OCI-LY3 (cell line): ENCODE results near the gene MMP17.

Experiments used
- EZH2phosphoT487 ChIP-seq: fragments of 200-600 bp; shearing (Covaris generic); IDR thresholded peaks from 2 replicates; pipeline ENCODE4 v1.6.1; 2018; ENCODE audit warnings: antibody characterized with exemption, mixed run types, low read depth
- TF ChIP-seq, protein P1 (sequence below): fragments of 200-600, 300-600 bp; sonication (generic); IDR thresholded peaks from 2 replicates; pipeline ENCODE4 v1.5.1; 2014; ENCODE audit warnings: antibody characterized with exemption, low read length, low read depth

DNA sequence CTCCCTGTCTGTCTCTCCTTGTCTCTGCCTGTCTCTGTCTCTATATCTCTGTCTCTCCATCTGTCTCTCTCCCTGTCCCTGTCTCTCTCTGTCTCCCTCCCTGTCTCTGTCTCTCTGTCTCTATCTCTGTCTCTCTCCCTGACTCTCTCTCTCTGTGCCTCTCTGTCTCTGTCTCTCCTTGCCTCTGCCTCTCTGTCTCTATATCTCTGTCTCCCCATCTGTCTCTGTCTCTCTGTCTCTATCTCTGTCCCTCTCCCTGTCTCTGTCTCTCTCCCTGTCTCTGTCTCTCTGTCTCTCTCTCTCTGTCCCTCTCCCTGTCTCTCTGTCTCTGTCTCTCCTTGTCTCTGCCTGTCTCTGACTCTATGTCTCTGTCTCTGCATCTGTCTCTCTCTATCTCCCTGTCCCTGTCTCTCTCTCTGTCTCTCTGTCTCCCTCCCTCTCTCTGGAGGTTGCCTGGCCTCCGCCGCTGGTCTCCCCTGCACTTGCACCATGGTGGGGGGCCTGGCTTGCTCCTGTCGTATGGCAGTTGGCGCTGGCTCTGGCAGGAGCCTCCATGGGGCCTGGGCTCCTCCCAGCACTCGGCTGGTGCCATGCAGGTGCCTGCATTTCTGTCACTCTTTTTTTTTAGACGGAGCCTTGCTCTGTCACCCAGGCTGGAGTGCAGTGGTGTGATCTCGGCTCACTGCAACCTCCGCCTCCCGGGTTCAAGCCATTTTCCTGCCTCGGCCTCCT, 28.3 kb downstream of the MMP17 start:
- TF ChIP-seq, protein P1, sequence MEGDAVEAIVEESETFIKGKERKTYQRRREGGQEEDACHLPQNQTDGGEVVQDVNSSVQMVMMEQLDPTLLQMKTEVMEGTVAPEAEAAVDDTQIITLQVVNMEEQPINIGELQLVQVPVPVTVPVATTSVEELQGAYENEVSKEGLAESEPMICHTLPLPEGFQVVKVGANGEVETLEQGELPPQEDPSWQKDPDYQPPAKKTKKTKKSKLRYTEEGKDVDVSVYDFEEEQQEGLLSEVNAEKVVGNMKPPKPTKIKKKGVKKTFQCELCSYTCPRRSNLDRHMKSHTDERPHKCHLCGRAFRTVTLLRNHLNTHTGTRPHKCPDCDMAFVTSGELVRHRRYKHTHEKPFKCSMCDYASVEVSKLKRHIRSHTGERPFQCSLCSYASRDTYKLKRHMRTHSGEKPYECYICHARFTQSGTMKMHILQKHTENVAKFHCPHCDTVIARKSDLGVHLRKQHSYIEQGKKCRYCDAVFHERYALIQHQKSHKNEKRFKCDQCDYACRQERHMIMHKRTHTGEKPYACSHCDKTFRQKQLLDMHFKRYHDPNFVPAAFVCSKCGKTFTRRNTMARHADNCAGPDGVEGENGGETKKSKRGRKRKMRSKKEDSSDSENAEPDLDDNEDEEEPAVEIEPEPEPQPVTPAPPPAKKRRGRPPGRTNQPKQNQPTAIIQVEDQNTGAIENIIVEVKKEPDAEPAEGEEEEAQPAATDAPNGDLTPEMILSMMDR, result no peak
- TF ChIP-seq EZH2phosphoT487, result no peak
